WI38 (cell line): Measurements from ENCODE around the gene SLC25A22.

Source experiments
- H3K4me3 ChIP-seq: 2 replicates; pipeline ENCODE4 v1.5.1; 2011; ENCODE audit warnings: low read depth, mild to moderate bottlenecking, control low read depth, low read length
- TF ChIP-seq, protein P1 (sequence below): IDR thresholded peaks from 2 replicates; pipeline ENCODE4 v1.5.1; 2012; ENCODE audit warnings: low read depth, mild to moderate bottlenecking, control low read depth, low read length

Gene SLC25A22

DNA sequence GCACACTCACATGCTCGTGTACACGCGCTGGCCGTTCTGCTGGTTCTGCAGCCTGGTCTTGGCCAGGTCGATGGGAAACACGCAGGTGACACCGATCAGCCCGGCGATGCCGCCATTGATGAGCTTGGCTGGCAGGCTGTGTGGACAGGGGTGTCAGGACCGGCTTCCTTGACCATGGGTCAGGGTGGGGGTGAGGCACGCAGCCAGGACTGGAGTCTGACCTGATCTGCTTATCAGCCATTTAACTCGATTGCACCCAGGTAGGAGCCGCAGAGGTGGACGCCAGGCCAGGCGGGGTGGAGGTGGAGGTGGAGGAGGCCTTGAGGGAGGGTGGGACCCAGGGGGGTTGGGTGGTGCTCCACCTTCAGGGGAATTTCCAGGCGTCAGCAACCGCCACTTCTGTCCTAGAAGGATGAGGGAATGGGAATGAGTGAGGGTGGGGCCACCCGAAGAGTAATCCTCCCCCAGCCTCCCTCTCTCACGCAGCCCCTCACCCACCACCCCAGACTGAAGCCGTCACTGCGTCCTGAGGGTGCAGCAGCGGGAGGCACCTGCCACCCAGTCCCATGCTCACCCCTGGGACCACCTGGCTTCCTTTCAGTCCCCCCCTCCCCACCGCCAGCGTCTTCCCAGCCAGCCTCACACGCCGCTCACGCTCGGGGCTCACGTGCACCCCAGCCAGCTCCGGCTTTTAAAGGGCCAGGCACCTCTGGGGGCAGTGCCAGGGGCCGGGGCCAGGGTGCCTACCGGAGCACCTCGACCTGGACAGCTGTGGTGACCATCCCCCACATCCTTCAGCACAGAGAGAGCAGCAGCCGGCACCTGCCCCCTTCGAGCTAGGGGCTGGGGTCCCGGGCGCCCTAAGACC, 3.1 kb downstream of the SLC25A22 start:
- TF ChIP-seq, protein P1, sequence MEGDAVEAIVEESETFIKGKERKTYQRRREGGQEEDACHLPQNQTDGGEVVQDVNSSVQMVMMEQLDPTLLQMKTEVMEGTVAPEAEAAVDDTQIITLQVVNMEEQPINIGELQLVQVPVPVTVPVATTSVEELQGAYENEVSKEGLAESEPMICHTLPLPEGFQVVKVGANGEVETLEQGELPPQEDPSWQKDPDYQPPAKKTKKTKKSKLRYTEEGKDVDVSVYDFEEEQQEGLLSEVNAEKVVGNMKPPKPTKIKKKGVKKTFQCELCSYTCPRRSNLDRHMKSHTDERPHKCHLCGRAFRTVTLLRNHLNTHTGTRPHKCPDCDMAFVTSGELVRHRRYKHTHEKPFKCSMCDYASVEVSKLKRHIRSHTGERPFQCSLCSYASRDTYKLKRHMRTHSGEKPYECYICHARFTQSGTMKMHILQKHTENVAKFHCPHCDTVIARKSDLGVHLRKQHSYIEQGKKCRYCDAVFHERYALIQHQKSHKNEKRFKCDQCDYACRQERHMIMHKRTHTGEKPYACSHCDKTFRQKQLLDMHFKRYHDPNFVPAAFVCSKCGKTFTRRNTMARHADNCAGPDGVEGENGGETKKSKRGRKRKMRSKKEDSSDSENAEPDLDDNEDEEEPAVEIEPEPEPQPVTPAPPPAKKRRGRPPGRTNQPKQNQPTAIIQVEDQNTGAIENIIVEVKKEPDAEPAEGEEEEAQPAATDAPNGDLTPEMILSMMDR, result no peak
- peak overlapping the region; percentile 79 for H3K4me3 ChIP-seq

DNA sequence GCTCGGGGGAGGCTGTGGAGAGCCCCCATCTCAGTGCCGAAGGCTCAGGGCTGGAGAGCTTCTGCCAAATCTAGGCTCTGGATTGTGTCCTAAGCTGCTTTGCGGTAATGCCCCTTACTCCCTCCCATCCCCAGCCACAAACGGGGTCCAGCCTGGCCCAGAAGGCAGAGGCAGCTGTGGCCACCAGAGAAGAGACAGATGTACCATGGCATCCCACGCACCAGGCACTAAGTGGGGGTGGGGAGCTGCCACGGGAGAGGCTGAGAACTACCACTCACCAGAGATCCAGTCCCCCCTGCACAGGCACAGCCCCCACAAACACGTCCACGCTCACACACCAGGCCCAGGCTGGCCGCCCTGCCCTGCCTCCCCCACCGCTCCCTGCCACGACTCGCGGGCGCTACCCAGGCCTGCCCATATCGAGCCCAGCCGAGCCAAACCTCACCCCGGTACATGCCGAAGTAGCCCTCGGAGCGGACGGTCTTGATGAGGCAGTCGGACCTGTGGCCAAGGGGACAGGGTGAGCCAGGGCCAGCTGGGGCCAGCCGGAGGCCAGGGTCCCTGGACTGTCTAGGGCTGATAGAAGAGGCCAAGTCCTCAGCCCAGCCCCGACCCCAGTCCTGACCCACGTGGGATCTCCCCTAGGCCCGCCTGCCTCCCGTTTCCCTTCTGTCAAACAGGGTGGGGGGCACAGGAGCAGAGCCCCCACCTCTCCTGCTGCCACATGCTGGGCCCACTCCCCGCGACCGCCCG, 3.9 kb downstream of the SLC25A22 start:
- no peak overlapping the region for H3K4me3 ChIP-seq
- TF ChIP-seq, protein P1, result no peak

DNA sequence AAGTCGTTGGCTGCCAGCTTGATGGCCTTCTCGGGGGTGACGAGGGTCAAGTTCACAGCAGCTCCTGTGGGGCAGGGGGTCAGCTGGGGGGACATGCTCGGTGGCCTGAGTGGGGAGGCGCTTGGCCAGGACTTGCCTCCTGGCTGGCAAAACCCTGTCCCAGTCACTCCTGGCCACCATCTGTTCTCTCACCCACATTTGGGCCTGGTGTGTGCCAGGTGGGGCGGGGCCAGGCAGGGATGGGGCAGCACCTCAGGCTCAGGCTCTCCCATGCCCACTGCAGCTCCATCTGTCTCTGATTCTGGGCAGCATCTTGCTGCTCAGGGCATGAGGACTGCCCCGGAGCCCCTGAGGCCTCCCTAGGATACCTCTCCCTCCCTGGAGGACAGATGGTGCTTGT, 4.5 kb downstream of the SLC25A22 start:
- TF ChIP-seq, protein P1, result no peak
- no peak overlapping the region for H3K4me3 ChIP-seq

DNA sequence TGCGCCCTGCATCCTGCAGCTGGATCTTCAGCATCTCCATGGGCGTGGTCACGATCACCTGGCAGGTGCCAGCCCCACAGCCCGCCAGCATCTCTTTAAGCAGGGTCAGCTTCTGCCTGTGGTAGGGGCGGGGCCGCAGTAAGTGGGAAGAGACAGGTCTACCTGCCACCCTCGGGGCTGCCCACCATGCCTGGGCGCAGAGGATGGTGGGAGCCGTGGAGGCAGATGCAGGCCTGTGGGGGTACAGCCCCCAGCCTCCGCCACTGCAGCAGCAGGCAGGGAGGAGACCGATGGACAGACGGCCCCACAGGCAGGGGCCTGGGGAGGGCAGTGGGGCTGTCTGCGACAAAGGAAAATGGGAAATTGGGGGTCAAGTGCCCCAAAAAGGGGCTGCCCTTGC, 5.2 kb downstream of the SLC25A22 start:
- H3K4me3 ChIP-seq, result no peak overlapping the region
- TF ChIP-seq, protein P1, result no peak

- TF ChIP-seq, protein P1, result no peak
- H3K4me3 ChIP-seq, result no peak overlapping the region
Observed at GRCh38 chr11:792535-792821, 5.6 kb downstream of the SLC25A22 start.

- no peak overlapping the region for H3K4me3 ChIP-seq
- TF ChIP-seq, protein P1, result no peak
Observed at GRCh38 chr11:791658-792534, 6.2 kb downstream of the SLC25A22 start.
